ENCODE results near the gene GDPD5. TPM values are rescaled to one million over a fixed set of nuclear protein-coding genes. Genes with fewer than 3 reads are reported as not detected.

Gene GDPD5
- polyA plus RNA-seq, 3 donors = 4.9 to 39.0 (median 7.6) TPM

DNA sequence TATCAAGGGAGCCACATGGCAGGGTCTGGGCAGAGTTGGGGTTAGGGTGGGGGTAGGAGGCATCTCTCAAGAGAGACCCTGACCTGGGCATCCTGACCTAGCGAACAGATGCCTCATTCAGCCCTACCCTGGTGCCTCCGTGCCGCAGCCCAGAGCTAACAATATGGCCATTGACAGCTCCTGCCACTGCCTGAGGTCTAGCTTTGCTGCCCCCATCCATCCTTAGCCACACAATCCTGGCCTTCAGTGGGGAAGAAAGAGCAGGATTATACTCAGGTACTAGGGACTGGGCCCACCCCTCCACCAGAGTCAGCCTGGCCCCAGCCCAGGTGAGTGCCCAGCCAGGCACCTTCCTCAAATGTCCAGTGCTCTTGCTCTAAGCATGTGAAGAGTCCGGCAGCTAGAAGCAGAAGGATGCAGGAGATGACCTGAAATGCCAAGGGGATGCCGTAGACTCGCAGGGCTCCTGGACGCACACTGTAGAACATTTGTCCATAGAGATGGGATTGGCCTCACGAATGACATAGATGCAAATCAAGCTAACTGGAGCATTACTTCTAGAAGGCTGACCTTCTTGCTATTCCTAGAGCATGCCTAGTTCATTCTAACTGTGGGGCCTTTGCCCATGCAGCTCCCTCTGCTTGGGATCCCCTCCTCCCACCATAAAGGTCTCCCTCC is 23.0 kb upstream of the GDPD5 start:
- Histone ChIP-seq H3K27me3 (ENCODE audit: control insufficient read depth in 2 of 2, insufficient read depth in 2 of 2, low read length in 2 of 2) (no peaks in the 10 kb centered on the region), H3K4me2 (replicated peaks; ENCODE audit: extremely low read depth, low read length, poor library complexity, severe bottlenecking) (no peak overlapping the region), H3K9me3 (replicated peaks in 1 of 2; ENCODE audit: control insufficient read depth in 1 of 2, insufficient read depth in 1 of 2, low read length in 2 of 2) (no peaks in the 10 kb centered on the region), H3K36me3 (replicated peaks in 1 of 2; ENCODE audit: control insufficient read depth in 1 of 2, insufficient read depth in 2 of 2, low read length in 2 of 2) (no peaks in the 10 kb centered on the region), H3K79me2 (ENCODE audit: insufficient read depth, low read length) (no peaks in the 10 kb centered on the region), H3K4me3 (replicated peaks in 1 of 3; ENCODE audit: low read depth in 2 of 3, low read length in 3 of 3) (no peak overlapping the region), H3K27ac (ENCODE audit: low read depth in 1 of 2, low read length in 2 of 2) (no peak overlapping the region), H4K20me1 (ENCODE audit: insufficient read depth, low read length) (no peaks in the 10 kb centered on the region), H3K9ac (ENCODE audit: insufficient read depth, low read length, poor library complexity, severe bottlenecking) (no peak overlapping the region), H3K4me1 (ENCODE audit: control insufficient read depth in 1 of 2, insufficient read depth in 2 of 2, low read length in 2 of 2) (no peaks in the 10 kb centered on the region), H2AFZ (ENCODE audit: insufficient read depth, low read depth, low read length, poor library complexity, severe bottlenecking) (no peak overlapping the region)
- H3K36me3 Mint-ChIP-seq = no peaks in the 10 kb centered on the region
- no peak overlapping the region for H3K27ac Mint-ChIP-seq
- H3K4me3 Mint-ChIP-seq = no peak overlapping the region
- H3K27me3 Mint-ChIP-seq (ENCODE audit: low read depth in 3 of 3) = peaks cover 4 to 11% (median 9%) of the 10 kb centered on the region in 3 donors
- WGBS (ENCODE audit: insufficient coverage) = 95% methylated on average over 6 of the region's 8 CpGs
- intact Hi-C loops (cut with micrococcal nuclease) = no loop called here
- no peak for DNase-seq
- H3K9me3 Mint-ChIP-seq = peaks cover 0 to 1% (median 0%) of the 10 kb centered on the region in 7 donors
- TF ChIP-seq, protein P1, sequence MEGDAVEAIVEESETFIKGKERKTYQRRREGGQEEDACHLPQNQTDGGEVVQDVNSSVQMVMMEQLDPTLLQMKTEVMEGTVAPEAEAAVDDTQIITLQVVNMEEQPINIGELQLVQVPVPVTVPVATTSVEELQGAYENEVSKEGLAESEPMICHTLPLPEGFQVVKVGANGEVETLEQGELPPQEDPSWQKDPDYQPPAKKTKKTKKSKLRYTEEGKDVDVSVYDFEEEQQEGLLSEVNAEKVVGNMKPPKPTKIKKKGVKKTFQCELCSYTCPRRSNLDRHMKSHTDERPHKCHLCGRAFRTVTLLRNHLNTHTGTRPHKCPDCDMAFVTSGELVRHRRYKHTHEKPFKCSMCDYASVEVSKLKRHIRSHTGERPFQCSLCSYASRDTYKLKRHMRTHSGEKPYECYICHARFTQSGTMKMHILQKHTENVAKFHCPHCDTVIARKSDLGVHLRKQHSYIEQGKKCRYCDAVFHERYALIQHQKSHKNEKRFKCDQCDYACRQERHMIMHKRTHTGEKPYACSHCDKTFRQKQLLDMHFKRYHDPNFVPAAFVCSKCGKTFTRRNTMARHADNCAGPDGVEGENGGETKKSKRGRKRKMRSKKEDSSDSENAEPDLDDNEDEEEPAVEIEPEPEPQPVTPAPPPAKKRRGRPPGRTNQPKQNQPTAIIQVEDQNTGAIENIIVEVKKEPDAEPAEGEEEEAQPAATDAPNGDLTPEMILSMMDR (IDR thresholded peaks at IDR 0.05) = no peak
- no peaks in the 10 kb centered on the region for H3K4me1 Mint-ChIP-seq

DNA sequence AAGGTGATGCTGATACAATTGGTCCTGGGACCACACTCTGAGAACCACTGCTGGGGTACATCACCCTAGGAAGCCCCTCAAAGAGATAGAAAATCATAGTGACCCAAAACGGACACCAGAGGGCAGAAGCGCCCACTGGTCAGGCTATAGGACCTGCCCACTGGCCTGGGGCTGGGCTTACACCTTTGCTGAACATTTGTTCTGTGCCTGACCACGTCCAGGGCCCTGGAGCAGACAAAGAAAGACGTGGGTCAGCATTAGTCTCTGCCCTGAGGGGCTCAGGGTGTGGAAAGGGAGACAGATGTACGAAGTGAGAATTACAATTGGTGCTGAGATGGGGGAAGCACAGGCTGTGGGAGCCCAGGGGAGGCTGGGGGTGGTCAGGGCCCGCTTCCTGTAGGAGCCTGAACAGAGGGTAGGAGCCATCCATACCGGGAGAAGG is 21.9 kb upstream of the GDPD5 start:
- Histone ChIP-seq H3K27ac (ENCODE audit: low read depth in 1 of 2, low read length in 2 of 2) (no peak overlapping the region), H4K20me1 (ENCODE audit: insufficient read depth, low read length) (no peaks in the 10 kb centered on the region), H3K4me2 (replicated peaks; ENCODE audit: extremely low read depth, low read length, poor library complexity, severe bottlenecking) (no peak overlapping the region), H3K4me3 (replicated peaks in 1 of 3; ENCODE audit: low read depth in 2 of 3, low read length in 3 of 3) (no peak overlapping the region), H3K4me1 (ENCODE audit: control insufficient read depth in 1 of 2, insufficient read depth in 2 of 2, low read length in 2 of 2) (no peaks in the 10 kb centered on the region), H3K27me3 (ENCODE audit: control insufficient read depth in 2 of 2, insufficient read depth in 2 of 2, low read length in 2 of 2) (no peaks in the 10 kb centered on the region), H3K9ac (ENCODE audit: insufficient read depth, low read length, poor library complexity, severe bottlenecking) (no peak overlapping the region), H3K79me2 (ENCODE audit: insufficient read depth, low read length) (no peaks in the 10 kb centered on the region), H3K36me3 (replicated peaks in 1 of 2; ENCODE audit: control insufficient read depth in 1 of 2, insufficient read depth in 2 of 2, low read length in 2 of 2) (no peaks in the 10 kb centered on the region), H2AFZ (ENCODE audit: insufficient read depth, low read depth, low read length, poor library complexity, severe bottlenecking) (no peak overlapping the region), H3K9me3 (replicated peaks in 1 of 2; ENCODE audit: control insufficient read depth in 1 of 2, insufficient read depth in 1 of 2, low read length in 2 of 2) (no peaks in the 10 kb centered on the region)
- Mint-ChIP-seq H3K27me3 (ENCODE audit: low read depth in 3 of 3) (peaks cover 4 to 11% (median 7%) of the 10 kb centered on the region in 3 donors), H3K27ac (no peak overlapping the region), H3K36me3 (no peaks in the 10 kb centered on the region), H3K4me1 (no peaks in the 10 kb centered on the region), H3K4me3 (no peak overlapping the region), H3K9me3 (peaks cover 0 to 1% (median 0%) of the 10 kb centered on the region in 7 donors)
- peak; percentile 26 to 48 (median 43) for DNase-seq
- intact Hi-C loops (cut with micrococcal nuclease) = no loop called here
- WGBS (ENCODE audit: insufficient coverage) = 34% methylated on average over 5 of the region's 7 CpGs
- TF ChIP-seq, protein P1 (IDR thresholded peaks at IDR 0.05) = peak; percentile 87
